H1 (cell line): Measurements from ENCODE around the gene KRT3. TPM values are rescaled to one million over a fixed set of nuclear protein-coding genes. Genes with fewer than 3 reads are reported as not detected.
A peak's percentile ranks its signal among the peaks of the same experiment; 100 is the strongest.

Experiments used
- CTCF ChIA-PET: fragments of 300-600 bp; sonication (Branson Sonifier 250); formaldehyde crosslinking; loops from one replicate; lab custom pipeline; 2021; ENCODE audit not compliant: partially characterized antibody; lab: Charles Lee
- POLR2A ChIA-PET: fragments of 300-600 bp; sonication (Branson Sonifier 250); formaldehyde crosslinking; loops from one replicate; lab custom pipeline; 2021; ENCODE audit warnings: inconsistent platforms; ENCODE audit not compliant: partially characterized antibody; lab: Charles Lee
- DNase-seq, 2 experiments: peaks; one replicate each; pipeline versions ENCODE4 v3.0.0 to v3.0.0-alpha.2; 2010 to 2022; ENCODE audit warnings: low spot score in 2 of 2, low read depth in 1 of 2, mixed read lengths in 1 of 2
- FAIRE-seq: peaks from 2 replicates; lab custom pipeline; 2011; peaks lifted over from hg19 to GRCh38; lab: Jason Lieb, UNC
- H2AFZ ChIP-seq: 2 replicates; pipeline ENCODE4 v1.8.1; 2012; ENCODE audit warnings: low read length, inconsistent platforms
- H2AK5ac ChIP-seq: 2 replicates; pipeline ENCODE4 v1.6.1; 2013; ENCODE audit warnings: low read depth, low read length
- H2BK120ac ChIP-seq: replicated peaks from 2 replicates; pipeline ENCODE3; 2013; ENCODE audit warnings: low read depth, low read length, inconsistent platforms
- H2BK12ac ChIP-seq: 2 replicates; pipeline ENCODE4 v1.6.1; 2013; ENCODE audit warnings: low read depth, low read length
- H2BK15ac ChIP-seq: 2 replicates; pipeline ENCODE4 v1.6.1; 2013; ENCODE audit warnings: low read length
- H2BK20ac ChIP-seq: 2 replicates; pipeline ENCODE4 v1.6.1; 2013; ENCODE audit warnings: low read length
- H2BK5ac ChIP-seq: 2 replicates; pipeline ENCODE4 v1.6.1; 2013; ENCODE audit warnings: low read depth, low read length
- H3K14ac ChIP-seq: 2 replicates; pipeline ENCODE4 v1.6.1; 2013; ENCODE audit warnings: inconsistent platforms; ENCODE audit not compliant: insufficient read length
- H3K18ac ChIP-seq: 2 replicates; pipeline ENCODE4 v1.6.1; 2013; ENCODE audit warnings: low read length; ENCODE audit errors: extremely low read depth
- H3K23ac ChIP-seq: 2 replicates; pipeline ENCODE4 v1.6.1; 2013; ENCODE audit warnings: inconsistent platforms; ENCODE audit not compliant: insufficient read length
- H3K23me2 ChIP-seq: 2 replicates; pipeline ENCODE4 v1.6.1; 2013; ENCODE audit warnings: low read depth, low read length
- H3K27ac ChIP-seq: 2 replicates; pipeline ENCODE4 v1.6.1; 2011; ENCODE audit warnings: low read depth, low read length, inconsistent platforms
- H3K27me3 ChIP-seq, 4 experiments: replicated peaks in 1 of 4; 1 replicate in 1 of 4; 2 replicates in 3 of 4; pipeline versions ENCODE4 v1.6.1 to v1.8.1; 2011 to 2013; ENCODE audit warnings: low read length in 3 of 4, mild to moderate bottlenecking in 3 of 4, inconsistent platforms in 2 of 4, mixed read lengths in 2 of 4, moderate library complexity in 1 of 4; ENCODE audit not compliant: control insufficient read depth in 3 of 4, insufficient read depth in 3 of 4; ENCODE audit errors: extremely low read depth in 1 of 4
- H3K36me3 ChIP-seq, 4 experiments: 2 replicates each; pipeline versions ENCODE4 v1.6.1 to v1.8.1; 2011 to 2013; ENCODE audit warnings: mild to moderate bottlenecking in 4 of 4, low read length in 3 of 4, moderate library complexity in 2 of 4, control low read depth in 1 of 4, inconsistent platforms in 1 of 4; ENCODE audit not compliant: insufficient read depth in 4 of 4, control insufficient read depth in 2 of 4
- H3K4ac ChIP-seq: replicated peaks from 2 replicates; pipeline ENCODE3; 2013; ENCODE audit warnings: low read length, low read depth, mixed read lengths, inconsistent platforms; ENCODE audit not compliant: insufficient read length
- H3K4me1 ChIP-seq, 4 experiments: replicated peaks in 1 of 4; 1 replicate in 1 of 4; 2 replicates in 3 of 4; pipeline versions ENCODE4 v1.6.1 to v1.8.1; 2011 to 2013; ENCODE audit warnings: low read length in 3 of 4, inconsistent platforms in 2 of 4, mixed read lengths in 1 of 4; ENCODE audit not compliant: insufficient read depth in 4 of 4, control insufficient read depth in 3 of 4
- H3K4me2 ChIP-seq, 2 experiments: 2 replicates each; pipeline versions ENCODE4 v1.6.1 to v1.8.1; 2011 to 2013; ENCODE audit warnings: low read depth in 2 of 2, low read length in 2 of 2, control low read depth in 1 of 2, inconsistent platforms in 1 of 2, mild to moderate bottlenecking in 1 of 2; ENCODE audit not compliant: insufficient read depth in 1 of 2
- H3K4me3 ChIP-seq, 4 experiments: fragments of 200-600, 300-600 bp in 1 of 4; sonication (generic), shearing (Covaris generic), sonication (Bioruptor Twin) in 1 of 4; 2 replicates each; pipeline versions ENCODE4 v1.5.1 to v1.8.1; 2011 to 2016; ENCODE audit warnings: low read length in 4 of 4, low read depth in 3 of 4, control low read depth in 2 of 4, inconsistent platforms in 2 of 4, mild to moderate bottlenecking in 2 of 4, mixed read lengths in 1 of 4, moderate library complexity in 1 of 4; ENCODE audit not compliant: insufficient read depth in 2 of 4; ENCODE audit errors: extremely low read depth in 1 of 4
- H3K56ac ChIP-seq: replicated peaks from 2 replicates; pipeline ENCODE3; 2013; ENCODE audit warnings: low read depth, mild to moderate bottlenecking, mixed read lengths, low read length, inconsistent platforms; ENCODE audit not compliant: insufficient read length
- H3K79me1 ChIP-seq: 2 replicates; pipeline ENCODE4 v1.6.1; 2013; ENCODE audit warnings: low read depth, low read length, control low read depth
- H3K79me2 ChIP-seq, 2 experiments: 2 replicates each; pipeline versions ENCODE4 v1.6.1 to v1.8.1; 2012 to 2013; ENCODE audit warnings: low read length in 2 of 2, mild to moderate bottlenecking in 2 of 2, inconsistent platforms in 1 of 2; ENCODE audit not compliant: insufficient read depth in 2 of 2, control insufficient read depth in 1 of 2
- H3K9ac ChIP-seq, 4 experiments: replicated peaks in 1 of 4; 1 replicate in 1 of 4; 2 replicates in 3 of 4; pipeline versions ENCODE4 v1.6.1 to v1.8.1; 2011 to 2013; ENCODE audit warnings: low read depth in 3 of 4, low read length in 3 of 4, control low read depth in 2 of 4, mild to moderate bottlenecking in 2 of 4, moderate library complexity in 2 of 4, inconsistent platforms in 1 of 4; ENCODE audit errors: extremely low read depth in 1 of 4
- H3K9me3 ChIP-seq, 2 experiments: 2 replicates each; pipeline versions ENCODE4 v1.6.1 to v1.8.1; 2012 to 2013; ENCODE audit warnings: mild to moderate bottlenecking in 2 of 2, moderate library complexity in 2 of 2, control low read depth in 1 of 2, inconsistent platforms in 1 of 2, low read depth in 1 of 2, low read length in 1 of 2, mixed read lengths in 1 of 2; ENCODE audit not compliant: insufficient read depth in 2 of 2
- H4K20me1 ChIP-seq, 2 experiments: replicated peaks in 1 of 2; 2 replicates each; pipeline versions ENCODE3 to v1.8.1; 2011 to 2013; ENCODE audit warnings: inconsistent platforms in 2 of 2, low read length in 2 of 2, mild to moderate bottlenecking in 1 of 2; ENCODE audit not compliant: insufficient read depth in 2 of 2, control insufficient read depth in 1 of 2
- H4K5ac ChIP-seq: 2 replicates; pipeline ENCODE4 v1.6.1; 2013; ENCODE audit warnings: low read length, low read depth, mixed read lengths, inconsistent platforms; ENCODE audit not compliant: insufficient read length
- H4K8ac ChIP-seq: 2 replicates; pipeline ENCODE4 v1.8.0; 2013; ENCODE audit warnings: mild to moderate bottlenecking, moderate library complexity, low read length, inconsistent platforms; ENCODE audit not compliant: insufficient read depth; ENCODE audit errors: extremely low read depth
- H4K91ac ChIP-seq: replicated peaks from 2 replicates; pipeline ENCODE3; 2013; ENCODE audit warnings: low read length, mixed read lengths, inconsistent platforms; ENCODE audit not compliant: insufficient read length
- EP300 ChIP-seq, 2 experiments: IDR thresholded peaks; 1 replicate in 1 of 2; 2 replicates in 1 of 2; pipeline ENCODE4 v1.6.1; 2011 to 2012; ENCODE audit warnings: low read depth in 2 of 2, low read length in 2 of 2, mild to moderate bottlenecking in 2 of 2, borderline replicate concordance in 1 of 2, inconsistent platforms in 1 of 2, moderate library complexity in 1 of 2
- KDM1A ChIP-seq: fragments of 200-600, 300-600 bp; sonication (generic); IDR thresholded peaks from 2 replicates; pipeline ENCODE4 v1.7.1; 2016; ENCODE audit warnings: mild to moderate bottlenecking, low read length, borderline replicate concordance
- WGBS, 2 experiments: shearing (Covaris generic) in 1 of 2; methylation state at CpG; one replicate each; pipeline versions ENCODE4 v1.1.6 to v1.1.7; 2013 to 2015; ENCODE audit warnings: low lambda C conversion rate in 2 of 2, mixed read lengths in 2 of 2, inconsistent platforms in 1 of 2, low coverage in 1 of 2, missing lambda C conversion rate in 1 of 2; ENCODE audit not compliant: insufficient replicate concordance in 2 of 2, insufficient coverage in 1 of 2, insufficient read length in 1 of 2; ENCODE audit errors: extremely low coverage in 1 of 2, missing lambda C conversion rate in 1 of 2; 5-methylcytosine and 5-hydroxymethylcytosine counted together
- polyA plus RNA-seq, 7 experiments: library from polyadenylated mRNA; depleted of rRNA in 3 of 7; stranded (reverse) in 5 of 7; unstranded in 2 of 7; fragments of >200 nt in 5 of 7; fragments of 200-250 nt in 2 of 7; gene quantifications; 1 replicate in 5 of 7; 2 replicates in 1 of 7; 4 replicates in 1 of 7; pipeline versions ENCODE4 v1.2.1 to v1.2.3, GENCODE V29; 2011 to 2013; ENCODE audit warnings: missing spikeins in 2 of 7, mixed read lengths in 2 of 7
- total RNA-seq: library from RNA; stranded (reverse); fragmentation: NEBNext Ultra II Directional; extraction: Animal tissue kit (Norgen Biotek cat#: 25700); gene quantifications from 2 replicates; pipeline ENCODE4 v1.2.1, GENCODE V29; 2021

The KRT3 gene
- total and polyA plus RNA-seq, 2 of the 8 experiments (the other 6 are each of a cell fraction or from before 2014, with no cell fraction given) = not detected

- Histone ChIP-seq H3K18ac (no peak overlapping the region), H3K36me3 (no peaks in the 10 kb centered on the region), H3K23ac (no peak overlapping the region), H2BK20ac (no peak overlapping the region), H3K9me3 (no peaks in the 10 kb centered on the region), H3K79me2 (no peaks in the 10 kb centered on the region), H2BK15ac (no peak overlapping the region), H3K4me2 (no peak overlapping the region), H2BK5ac (no peak overlapping the region), H3K27me3 (no peaks in the 10 kb centered on the region), H3K27ac (no peak overlapping the region), H4K91ac (no peak overlapping the region), H2AFZ (no peak overlapping the region), H3K56ac (no peak overlapping the region), H3K4ac (no peak overlapping the region), H3K23me2 (no peaks in the 10 kb centered on the region), H3K14ac (no peak overlapping the region), H3K79me1 (no peaks in the 10 kb centered on the region), H2AK5ac (no peak overlapping the region), H3K4me1 (no peaks in the 10 kb centered on the region), H4K8ac (no peak overlapping the region), H3K9ac (no peak overlapping the region), H4K5ac (no peak overlapping the region), H3K4me3 (no peak overlapping the region), H2BK12ac (no peak overlapping the region), H4K20me1 (no peaks in the 10 kb centered on the region), H2BK120ac (no peak overlapping the region)
- CTCF ChIA-PET = interaction anchor here (0.7 to 1.6 kb wide), 4 partner anchors 12 to 228 kb away, joined by 3 to 4 read pairs (median 3); no protein-coding TSS in a partner anchor
- no peak for DNase-seq
- FAIRE-seq = no peak
- 79% methylated on average over 9 of the region's 9 CpGs; no CpG with 5 or more reads in 1 of the 2 experiments for WGBS, 2 experiments
- 0 out of 2 replicates have a peak, but pooled peaks have one; percentile 23 for TF ChIP-seq KDM1A
- TF ChIP-seq EP300 (IDR thresholded peaks at IDR 0.05; ENCODE audit: borderline replicate concordance in 1 of 2, low read depth in 2 of 2, low read length in 2 of 2) = no peak
- POLR2A ChIA-PET = no interaction called here
These were observed 15.5 kb upstream of the KRT3 start for GRCh38 chr12:52811191-52812072.
